ENCODE results near the gene OR8A1.
"Not testable (repeated sequence)": the region's sequence is repeated elsewhere in the genome, so short reads cannot be mapped to it uniquely, and the experiment has no call there.

OR8A1 gene

DNA sequence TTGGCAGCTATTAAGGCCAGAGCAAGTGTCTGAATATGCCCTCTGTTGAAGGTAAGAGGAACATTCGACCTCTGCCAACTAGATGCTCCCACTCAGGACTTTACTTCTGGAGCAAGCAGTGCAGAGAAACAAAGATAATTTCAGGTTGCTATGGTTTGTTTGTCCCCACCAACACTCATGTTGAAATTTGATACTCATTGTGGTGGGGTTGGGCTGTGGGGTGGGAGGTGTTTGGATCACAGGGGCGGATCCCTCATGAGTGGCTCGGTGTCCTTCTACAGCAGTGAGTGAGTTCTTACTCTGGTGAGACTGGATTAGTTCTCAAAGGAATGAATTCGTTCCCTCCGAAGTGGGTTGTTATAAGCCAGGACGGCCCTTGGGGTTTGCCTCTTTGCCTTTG is 12.0 kb downstream of the OR8A1 start:
- H3K4me1 Mint-ChIP-seq (ENCODE audit: low read depth): no peaks in the 10 kb centered on the region
- no peaks in the 10 kb centered on the region for H3K36me3 Mint-ChIP-seq
- no peaks in the 10 kb centered on the region for H3K9me3 Mint-ChIP-seq (ENCODE audit: low read depth)
- H3K27ac Mint-ChIP-seq: no peak overlapping the region
- H3K27me3 Mint-ChIP-seq: peaks cover 3% of the 10 kb centered on the region
- H3K4me3 Mint-ChIP-seq: no peak overlapping the region

DNA sequence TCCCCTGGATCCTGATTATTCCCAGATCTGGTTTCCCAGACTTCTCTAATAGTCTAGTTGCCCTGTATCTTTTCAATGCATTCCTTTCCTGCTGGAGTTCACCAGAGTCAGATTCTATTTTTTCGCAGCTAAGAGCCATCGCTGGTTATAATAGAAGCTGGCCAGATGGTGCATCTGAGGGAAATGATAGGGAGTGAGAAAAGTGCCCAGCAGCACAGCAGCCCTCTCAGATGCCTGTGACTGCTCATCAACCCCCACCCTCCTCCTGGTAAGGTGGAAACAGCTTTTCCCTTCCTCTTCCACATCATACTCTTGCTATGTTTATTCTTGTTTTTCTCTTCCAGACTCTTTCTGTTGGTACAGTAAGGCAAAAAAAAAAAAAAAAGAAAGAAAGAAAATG is 12.8 kb downstream of the OR8A1 start:
- no peak overlapping the region for H3K27ac Mint-ChIP-seq
- H3K36me3 Mint-ChIP-seq: no peaks in the 10 kb centered on the region
- no peak overlapping the region for H3K4me3 Mint-ChIP-seq

DNA sequence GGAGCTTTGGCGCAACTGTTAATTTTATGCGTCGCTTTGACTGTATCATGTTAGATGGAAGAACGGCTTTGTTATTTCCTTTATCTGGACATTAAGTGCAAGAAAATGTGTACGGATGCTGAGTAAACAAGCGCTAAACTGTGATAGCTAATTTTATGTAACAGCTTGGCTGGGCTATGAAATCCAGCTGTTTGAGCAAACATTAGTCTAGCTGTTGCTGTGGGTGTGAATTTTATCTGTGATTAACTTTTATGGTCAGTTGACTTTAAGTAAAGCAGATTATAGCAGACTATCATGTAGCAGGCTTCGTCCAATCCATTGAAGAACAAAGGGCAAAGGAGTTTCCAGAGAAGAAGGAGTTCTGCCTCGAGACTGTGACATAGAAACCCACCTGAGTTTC is 14.0 kb downstream of the OR8A1 start:
- no peak overlapping the region for H3K27ac Mint-ChIP-seq

More for the DNA sequence above, 12.8 kb downstream of the OR8A1 start:
- Mint-ChIP-seq H3K27me3 (peaks cover 7% of the 10 kb centered on the region), H3K4me1 (ENCODE audit: low read depth) (no peaks in the 10 kb centered on the region), H3K9me3 (ENCODE audit: low read depth) (no peaks in the 10 kb centered on the region)

DNA sequence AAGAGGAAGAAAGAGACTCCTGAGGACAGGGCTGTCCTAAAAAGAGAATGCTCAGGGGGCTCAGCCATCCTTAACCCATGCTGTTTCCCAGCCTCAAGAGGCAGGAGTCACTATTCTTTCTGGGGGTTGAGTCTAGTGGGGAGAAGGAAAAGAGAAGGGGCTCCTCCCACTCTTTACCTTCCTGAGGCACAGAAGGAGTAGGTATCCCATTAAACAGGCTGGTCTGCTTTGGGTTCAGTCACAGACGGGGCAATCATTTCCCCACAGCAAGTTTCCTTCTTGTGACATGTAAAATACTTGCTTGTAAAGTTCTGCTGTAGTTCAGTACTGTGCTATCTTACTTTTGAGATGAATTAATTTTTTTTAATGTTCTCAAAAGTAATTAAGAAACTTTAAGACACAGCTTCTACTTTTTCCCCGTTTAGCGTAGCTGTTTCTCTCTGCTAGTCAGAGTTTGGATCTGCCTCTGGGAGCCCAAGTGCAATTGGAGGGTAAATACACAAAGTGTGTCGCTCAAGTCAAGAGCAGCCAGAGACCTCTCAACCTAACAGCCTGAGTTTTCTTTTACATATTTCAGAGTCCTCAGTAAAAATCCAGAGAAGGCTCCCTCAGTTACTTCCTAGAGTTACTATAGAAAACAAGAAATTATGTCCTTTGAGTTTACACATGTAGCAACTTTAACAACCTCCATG is 15.0 kb downstream of the OR8A1 start:
- no peaks in the 10 kb centered on the region for H3K4me1 Mint-ChIP-seq (ENCODE audit: low read depth)
- no peaks in the 10 kb centered on the region for H3K9me3 Mint-ChIP-seq (ENCODE audit: low read depth)
- H3K4me3 Mint-ChIP-seq: no peak overlapping the region
- H3K36me3 Mint-ChIP-seq: no peaks in the 10 kb centered on the region
- H3K27ac Mint-ChIP-seq: no peak overlapping the region
- H3K27me3 Mint-ChIP-seq: peaks cover 10% of the 10 kb centered on the region

More for the DNA sequence above, 14.0 kb downstream of the OR8A1 start:
- Mint-ChIP-seq H3K9me3 (ENCODE audit: low read depth) (no peaks in the 10 kb centered on the region), H3K4me1 (ENCODE audit: low read depth) (no peaks in the 10 kb centered on the region), H3K4me3 (no peak overlapping the region), H3K36me3 (no peaks in the 10 kb centered on the region), H3K27me3 (peaks cover 10% of the 10 kb centered on the region)

DNA sequence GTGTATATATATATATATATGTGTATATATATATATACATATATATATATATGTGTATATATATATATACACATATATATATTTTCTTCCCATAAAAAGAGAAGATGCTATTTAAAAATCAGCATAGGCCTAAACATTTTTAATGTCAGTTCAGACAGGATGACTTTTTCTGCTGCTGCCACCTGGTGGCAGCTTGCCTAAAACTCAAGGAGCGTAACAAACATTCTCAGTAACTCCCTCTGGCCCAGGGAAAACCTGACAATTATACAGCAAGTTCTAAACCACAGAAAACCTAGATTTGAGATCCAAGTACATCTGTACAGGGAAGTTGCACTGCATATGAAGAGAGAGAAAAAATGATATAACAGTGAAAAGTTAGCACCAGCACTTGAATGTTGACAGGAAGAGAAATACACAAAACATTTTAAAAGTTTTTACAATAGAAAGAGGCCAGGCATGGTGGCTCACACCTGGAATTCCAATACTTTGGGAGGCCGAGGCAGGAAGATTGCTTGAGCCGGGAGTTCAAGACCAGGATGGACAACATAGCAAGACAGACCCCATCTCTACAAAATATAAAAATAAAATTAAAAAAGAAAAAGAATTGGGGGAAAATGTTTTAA is 16.6 kb downstream of the OR8A1 start:
- H3K27ac Mint-ChIP-seq: no peak overlapping the region
- no peaks in the 10 kb centered on the region for H3K9me3 Mint-ChIP-seq (ENCODE audit: low read depth)
- H3K4me3 Mint-ChIP-seq: no peak overlapping the region
- H3K36me3 Mint-ChIP-seq: no peaks in the 10 kb centered on the region
- H3K4me1 Mint-ChIP-seq (ENCODE audit: low read depth): no peaks in the 10 kb centered on the region
- peaks cover 10% of the 10 kb centered on the region for H3K27me3 Mint-ChIP-seq

DNA sequence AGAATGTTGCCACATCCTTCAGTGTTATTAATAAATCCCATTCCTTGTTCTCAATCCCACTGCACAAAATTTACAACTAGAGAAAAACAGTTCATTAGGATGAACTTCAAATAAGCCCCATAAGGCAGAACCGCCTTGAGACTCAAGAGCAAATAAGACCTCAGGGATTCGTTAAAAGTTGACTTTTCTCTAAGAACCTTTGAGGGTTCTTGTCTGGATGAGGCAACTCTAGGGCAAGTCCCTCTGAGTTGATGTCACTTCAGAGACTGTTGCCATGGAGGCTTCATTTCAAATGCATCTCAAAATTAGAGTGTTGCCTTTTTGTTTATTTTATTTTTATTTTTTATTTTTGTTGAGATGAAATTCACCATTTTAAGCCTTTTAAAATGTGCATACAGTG is 21.6 kb downstream of the OR8A1 start:
- Mint-ChIP-seq H3K4me3 (no peak overlapping the region), H3K27ac (no peak overlapping the region), H3K36me3 (no peaks in the 10 kb centered on the region), H3K9me3 (ENCODE audit: low read depth) (no peaks in the 10 kb centered on the region), H3K4me1 (ENCODE audit: low read depth) (no peaks in the 10 kb centered on the region), H3K27me3 (peaks cover 10% of the 10 kb centered on the region)

DNA sequence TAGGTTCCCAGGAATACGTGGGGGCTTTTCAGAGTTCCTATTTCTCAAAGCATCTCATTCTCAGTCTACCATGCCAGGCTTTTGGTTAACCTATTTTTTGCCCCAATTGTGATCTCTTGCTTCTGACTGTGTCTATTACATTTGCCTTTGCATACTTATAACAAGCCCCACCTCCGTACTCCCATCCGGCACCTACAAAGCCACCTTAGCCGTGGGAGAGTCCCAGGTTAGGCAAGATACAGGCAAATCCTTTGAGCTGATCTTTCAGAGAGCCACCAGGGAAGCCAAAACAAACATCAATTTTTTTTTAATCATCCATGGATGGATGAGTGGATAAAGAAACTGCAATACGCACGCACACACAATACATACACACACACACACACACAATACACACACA is 22.8 kb downstream of the OR8A1 start:
- Mint-ChIP-seq H3K4me1 (ENCODE audit: low read depth) (no peaks in the 10 kb centered on the region), H3K4me3 (no peak overlapping the region), H3K27ac (no peak overlapping the region), H3K9me3 (ENCODE audit: low read depth) (no peaks in the 10 kb centered on the region), H3K27me3 (peaks cover 9% of the 10 kb centered on the region), H3K36me3 (no peaks in the 10 kb centered on the region)

DNA sequence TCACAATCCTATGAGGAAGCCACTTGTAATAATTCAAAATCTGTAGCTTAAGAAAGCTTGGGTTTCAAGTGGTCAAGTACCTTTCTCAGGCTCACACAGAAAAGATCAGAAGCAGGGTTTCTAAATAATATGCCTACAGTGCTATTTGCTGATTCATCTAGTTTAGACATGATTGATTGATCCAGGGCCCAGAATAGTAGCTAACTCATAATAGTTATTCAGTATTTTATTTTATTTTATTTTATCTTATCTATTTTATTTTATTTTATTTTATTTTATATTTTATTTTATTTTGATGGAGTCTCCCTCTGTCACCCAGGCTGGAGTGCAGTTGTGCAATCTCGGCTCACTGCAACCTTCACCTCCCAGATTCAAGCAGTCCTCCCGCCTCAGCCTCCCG is 25.5 kb downstream of the OR8A1 start:
- Mint-ChIP-seq H3K9me3 (ENCODE audit: low read depth) (no peaks in the 10 kb centered on the region), H3K4me1 (ENCODE audit: low read depth) (no peaks in the 10 kb centered on the region), H3K36me3 (no peaks in the 10 kb centered on the region), H3K27ac (no peak overlapping the region), H3K27me3 (peaks cover 9% of the 10 kb centered on the region), H3K4me3 (no peak overlapping the region)

DNA sequence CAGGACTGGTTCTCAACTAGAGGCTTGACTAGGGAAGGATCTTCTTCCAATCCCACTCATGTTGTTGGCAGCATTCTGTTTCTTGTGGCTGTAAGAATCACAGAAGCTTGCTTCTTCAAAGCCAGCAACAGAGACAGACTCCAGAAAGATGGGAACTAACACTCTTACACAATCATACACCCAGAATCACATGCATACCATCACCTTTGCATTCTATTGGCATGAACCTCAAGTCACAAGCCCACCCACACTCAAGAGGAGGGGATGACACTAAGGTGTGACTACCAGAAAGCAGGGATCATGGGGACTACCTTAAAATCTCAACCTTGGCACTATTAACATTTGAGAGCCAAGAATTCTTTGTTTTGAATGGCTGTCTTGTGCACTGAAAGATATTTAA is 27.8 kb downstream of the OR8A1 start:
- Mint-ChIP-seq H3K27ac (no peak overlapping the region), H3K27me3 (peaks cover 16% of the 10 kb centered on the region), H3K4me1 (ENCODE audit: low read depth) (no peaks in the 10 kb centered on the region), H3K9me3 (ENCODE audit: low read depth) (no peaks in the 10 kb centered on the region), H3K4me3 (no peak overlapping the region), H3K36me3 (no peaks in the 10 kb centered on the region)

DNA sequence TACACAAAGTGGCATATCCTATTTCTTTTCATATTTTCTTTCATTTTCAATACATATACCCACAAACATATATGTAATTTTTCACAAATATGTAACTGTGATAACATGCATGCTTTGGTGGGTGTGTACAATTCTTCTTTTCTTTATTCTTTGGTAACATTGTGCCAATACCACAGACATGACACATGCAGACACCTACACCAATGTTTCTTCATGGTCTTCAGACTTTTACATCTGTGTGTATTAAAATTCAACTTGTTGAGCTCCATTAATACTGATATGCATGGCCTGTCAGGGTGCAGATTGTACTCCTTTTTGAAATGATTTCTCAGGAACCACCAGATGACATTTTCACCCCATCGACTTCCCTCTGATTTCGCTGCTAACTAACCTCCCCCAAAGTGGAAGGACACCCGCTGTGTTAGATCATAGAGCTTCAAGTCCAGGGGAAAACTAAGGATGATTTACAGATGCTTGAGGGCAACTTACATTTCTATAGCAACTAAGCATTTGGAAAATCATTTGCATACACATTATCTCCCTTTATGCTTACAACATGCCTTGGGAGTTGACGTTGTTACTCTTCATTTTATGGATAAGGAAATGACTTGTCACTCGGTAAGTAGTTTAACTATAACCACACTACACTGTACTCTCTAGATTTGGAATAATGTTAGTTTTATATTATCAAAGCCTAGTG is 31.0 kb downstream of the OR8A1 start:
- H3K4me3 Mint-ChIP-seq: no peak overlapping the region
- H3K4me1 Mint-ChIP-seq (ENCODE audit: low read depth): no peaks in the 10 kb centered on the region
- peaks cover 16% of the 10 kb centered on the region for H3K27me3 Mint-ChIP-seq

DNA sequence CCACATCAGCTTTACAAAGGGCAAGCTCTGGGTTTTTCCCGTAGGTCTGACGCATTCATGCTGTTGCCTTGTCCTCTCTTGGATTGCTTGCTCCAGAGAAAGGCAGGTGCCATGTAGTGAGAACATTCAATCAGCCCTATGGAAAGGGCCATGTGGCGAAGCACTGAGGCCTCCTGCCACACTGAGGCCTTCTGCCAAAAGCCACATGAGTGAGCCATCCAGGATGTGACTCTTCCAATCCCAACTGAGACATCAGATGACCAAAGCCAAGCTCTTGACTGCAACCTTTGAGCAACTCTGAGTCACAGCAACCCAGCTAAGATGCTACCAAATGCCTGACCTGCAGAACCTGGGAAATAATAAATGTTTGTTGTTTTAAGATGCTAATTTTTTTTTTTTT is 32.4 kb downstream of the OR8A1 start:
- no peaks in the 10 kb centered on the region for H3K9me3 Mint-ChIP-seq (ENCODE audit: low read depth)
- no peaks in the 10 kb centered on the region for H3K4me1 Mint-ChIP-seq (ENCODE audit: low read depth)
- no peak overlapping the region for H3K27ac Mint-ChIP-seq
- H3K27me3 Mint-ChIP-seq: peaks cover 13% of the 10 kb centered on the region
- H3K4me3 Mint-ChIP-seq: no peak overlapping the region
- H3K36me3 Mint-ChIP-seq: no peaks in the 10 kb centered on the region

More for the DNA sequence above, 31.0 kb downstream of the OR8A1 start:
- no peaks in the 10 kb centered on the region for H3K36me3 Mint-ChIP-seq
- H3K9me3 Mint-ChIP-seq (ENCODE audit: low read depth): no peaks in the 10 kb centered on the region
- H3K27ac Mint-ChIP-seq: no peak overlapping the region

DNA sequence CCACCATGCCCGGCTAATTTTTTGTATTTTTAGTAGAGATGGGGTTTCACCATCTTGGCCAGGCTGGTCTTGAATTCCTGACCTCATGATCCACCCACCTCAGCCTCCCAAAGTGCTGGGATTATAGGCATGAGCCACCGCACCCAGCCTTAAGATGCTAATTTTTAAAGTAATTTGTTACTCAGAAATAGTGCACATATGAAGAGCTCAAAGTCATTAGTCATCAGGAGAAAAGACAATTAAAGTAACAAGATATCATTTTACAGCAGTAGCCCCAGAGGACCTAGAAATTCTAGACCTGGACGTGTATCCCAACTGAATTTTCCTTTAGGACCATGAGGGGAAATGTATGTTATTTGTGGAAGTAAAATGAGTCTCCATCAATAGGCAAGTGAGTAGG is 32.9 kb downstream of the OR8A1 start:
- H3K4me3 Mint-ChIP-seq; H3K9me3 Mint-ChIP-seq (ENCODE audit: low read depth); H3K4me1 Mint-ChIP-seq (ENCODE audit: low read depth); H3K36me3 Mint-ChIP-seq; H3K27me3 Mint-ChIP-seq; H3K27ac Mint-ChIP-seq: not testable (repeated sequence)

DNA sequence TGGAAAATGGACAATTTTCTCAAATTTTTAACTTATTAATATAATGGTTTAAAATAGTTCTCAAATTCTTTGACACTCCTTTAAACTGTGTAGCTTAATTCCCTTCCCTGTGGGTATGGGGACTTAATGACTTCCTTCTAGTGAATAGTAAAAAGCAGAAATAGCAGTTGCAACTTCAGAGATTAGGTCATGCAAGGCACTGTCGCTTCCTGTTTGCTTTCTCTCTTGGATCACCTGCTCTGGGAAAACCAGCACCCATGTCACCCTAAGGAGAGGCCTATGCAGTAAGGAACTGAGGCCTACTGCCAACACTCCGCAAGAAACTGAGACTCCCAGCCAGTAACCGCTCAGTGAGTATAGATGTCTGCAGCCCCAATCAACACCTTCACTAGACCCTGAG is 35.9 kb downstream of the OR8A1 start:
- H3K4me3 Mint-ChIP-seq: no peak overlapping the region
- H3K9me3 Mint-ChIP-seq (ENCODE audit: low read depth): no peaks in the 10 kb centered on the region
- no peaks in the 10 kb centered on the region for H3K4me1 Mint-ChIP-seq (ENCODE audit: low read depth)
- no peaks in the 10 kb centered on the region for H3K36me3 Mint-ChIP-seq
- H3K27ac Mint-ChIP-seq: no peak overlapping the region
- peaks cover 7% of the 10 kb centered on the region for H3K27me3 Mint-ChIP-seq

DNA sequence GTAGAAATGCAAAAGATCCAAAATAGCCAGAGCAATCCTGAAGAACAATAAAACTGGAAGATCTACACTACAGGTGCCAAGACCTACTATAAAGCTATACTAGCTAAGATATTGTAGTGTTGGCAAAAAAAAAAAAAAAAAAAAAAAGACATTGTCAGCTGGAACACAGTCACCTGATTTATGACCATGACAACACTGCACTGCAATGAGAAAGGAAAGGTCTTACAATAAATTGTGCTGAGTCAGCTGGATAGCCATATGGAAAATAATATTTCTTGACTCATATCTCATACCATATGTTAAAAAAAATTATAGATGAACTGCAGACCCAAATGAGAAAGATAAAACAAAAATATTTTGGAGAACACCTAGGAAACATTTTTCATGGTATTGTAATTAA is 38.4 kb downstream of the OR8A1 start:
- Mint-ChIP-seq H3K4me3 (no peak overlapping the region), H3K4me1 (ENCODE audit: low read depth) (peaks cover 11% of the 10 kb centered on the region), H3K27me3 (no peaks in the 10 kb centered on the region), H3K36me3 (no peaks in the 10 kb centered on the region), H3K9me3 (ENCODE audit: low read depth) (no peaks in the 10 kb centered on the region), H3K27ac (no peak overlapping the region)

DNA sequence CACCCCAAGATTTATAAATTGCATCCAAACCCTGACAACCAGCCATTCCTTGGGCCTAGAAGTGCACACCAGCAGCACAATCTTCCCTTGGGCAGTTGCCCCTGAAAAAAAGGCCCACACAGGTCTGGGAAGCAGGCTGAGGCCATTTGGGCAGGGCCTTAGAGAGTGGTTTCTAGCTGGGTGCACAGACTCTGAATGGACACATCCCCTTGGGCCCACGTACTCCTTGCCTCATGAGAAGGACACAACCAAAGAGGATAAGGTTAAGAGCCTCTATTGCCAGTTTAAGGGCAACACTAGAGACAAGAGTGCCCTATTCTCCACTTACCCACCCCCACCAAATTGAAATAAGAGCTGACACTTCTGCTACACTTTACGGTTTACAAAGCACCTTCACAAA is 40.5 kb downstream of the OR8A1 start:
- H3K27ac Mint-ChIP-seq: no peak overlapping the region
- no peaks in the 10 kb centered on the region for H3K36me3 Mint-ChIP-seq
- no peaks in the 10 kb centered on the region for H3K27me3 Mint-ChIP-seq
- H3K4me3 Mint-ChIP-seq: no peak overlapping the region
- H3K4me1 Mint-ChIP-seq (ENCODE audit: low read depth): peaks cover 11% of the 10 kb centered on the region
- no peaks in the 10 kb centered on the region for H3K9me3 Mint-ChIP-seq (ENCODE audit: low read depth)

All from activated naive CD8-positive, alpha-beta T cell (primary cell).